Body of pancreas (tissue), 4 donors: ENCODE results near the gene LITAF. TPM values are rescaled to one million over a fixed set of nuclear protein-coding genes. Genes with fewer than 3 reads are reported as not detected.
A peak's percentile ranks its signal among the peaks of the same experiment; 100 is the strongest.

Source experiments
- ATAC-seq: fragments of 150-250 bp; one replicate; pipeline ENCODE4 v1.9.1; 2016
- DNase-seq, 4 donors: peaks; one replicate each; pipeline ENCODE4 v3.0.0-alpha.2; 2019
- H3K27ac ChIP-seq, 4 donors: fragments of 200-600 bp; sonication (generic); 1 replicate in 3 of 4; 2 replicates in 1 of 4; pipeline versions ENCODE4 v1.5.1 to v1.6.1; 2016 to 2019; ENCODE audit warnings: mild to moderate bottlenecking in 1 of 4, mixed read lengths in 1 of 4, moderate library complexity in 1 of 4
- H3K27me3 ChIP-seq, 2 donors: fragments of 200-600 bp; sonication (generic); one replicate each; pipeline ENCODE4 v1.6.0; 2016; ENCODE audit warnings: mild to moderate bottlenecking in 1 of 2
- H3K36me3 ChIP-seq, 2 donors: fragments of 200-600 bp; sonication (generic); replicated peaks in 1 of 2; 2 replicates each; pipeline ENCODE4 v1.5.1; 2016; ENCODE audit warnings: low read depth in 2 of 2; ENCODE audit not compliant: insufficient read depth in 1 of 2
- H3K4me1 ChIP-seq: fragments of 200-600 bp; sonication (generic); one replicate; pipeline ENCODE4 v1.6.0; 2016
- H3K4me3 ChIP-seq, 2 donors: fragments of 200-600 bp; sonication (generic); 1 replicate in 1 of 2; 2 replicates in 1 of 2; pipeline ENCODE4 v1.5.1; 2016 to 2019
- H3K9me3 ChIP-seq, 3 donors: fragments of 200-600 bp; sonication (generic); 1 replicate in 2 of 3; 2 replicates in 1 of 3; pipeline ENCODE4 v1.5.1; 2016
- CTCF ChIP-seq, 7 experiments: fragments of 450-650 bp in 4 of 7; fragments of 200-600 bp in 3 of 7; sonication (generic) in 3 of 7; IDR thresholded peaks; one replicate each; pipeline ENCODE4 v1.5.1; 2016 to 2019; ENCODE audit warnings: antibody characterized with exemption in 7 of 7
- POLR2A ChIP-seq, 3 donors: fragments of 450-650 bp; IDR thresholded peaks; one replicate each; pipeline ENCODE4 v1.6.1; 2016; ENCODE audit warnings: antibody characterized with exemption in 3 of 3, mild to moderate bottlenecking in 2 of 3
- WGBS, 2 donors: methylation state at CpG; one replicate each; pipeline ENCODE4 v1.1.5; 2017; 5-methylcytosine and 5-hydroxymethylcytosine counted together
- intact Hi-C: fragments of 100-400 bp; cut with DNase I; formaldehyde crosslinking; loops from one replicate; pipeline ENCODE4 v1.15.1; 2023
- total RNA-seq, 2 donors: library from RNA; depleted of rRNA; stranded (reverse); fragments of >200 nt; gene quantifications; one replicate each; pipeline ENCODE4 v1.1.0, GENCODE V29; 2016

LITAF gene
- total RNA-seq, 2 donors from 2014 or later: 24.9 to 25.7 TPM

GRCh38 chr16:11499295-11500089, 87.2 kb downstream of the LITAF start:
- ATAC-seq (no peak), DNase-seq (no peak)
- Histone ChIP-seq H3K27ac (no peak overlapping the region), H3K9me3 (no peaks in the 10 kb centered on the region), H3K36me3 (no peaks in the 10 kb centered on the region), H3K4me1 (peaks cover 34% of the 10 kb centered on the region), H3K4me3 (no peak overlapping the region), H3K27me3 (no peaks in the 10 kb centered on the region)
- TF ChIP-seq CTCF (IDR thresholded peaks at IDR 0.05) (no peak), POLR2A (IDR thresholded peaks at IDR 0.05) (no peak)
- 18 to 59% methylated on average over 2 to 6 of the region's 7 CpGs for WGBS, 2 donors
- intact Hi-C loops: no loop called here

GRCh38 chr16:11498683-11499082, 88.0 kb downstream of the LITAF start:
- DNase-seq (peak; percentile 29 to 59 (median 39)), ATAC-seq (no peak)
- no peaks in the 10 kb centered on the region for H3K36me3 ChIP-seq
- intact Hi-C loops: no loop called here
- WGBS, 2 donors: 49 to 83% methylated on average over 2 to 5 of the region's 6 CpGs
- H3K27me3 ChIP-seq: no peaks in the 10 kb centered on the region
- peaks cover 35% of the 10 kb centered on the region for H3K4me1 ChIP-seq
- no peak overlapping the region for H3K4me3 ChIP-seq
- no peak overlapping the region for H3K27ac ChIP-seq
- H3K9me3 ChIP-seq: no peaks in the 10 kb centered on the region
- no peak for TF ChIP-seq POLR2A (IDR thresholded peaks at IDR 0.05)
- no peak for TF ChIP-seq CTCF (IDR thresholded peaks at IDR 0.05)

- whole genome bisulfite sequencing, 2 donors: 62 to 71% methylated on average over 5 of the region's 5 CpGs
- Histone ChIP-seq H3K4me3 (no peak overlapping the region), H3K27ac (peak overlapping the region in 3 of 4 donors; percentile 68 to 76 (median 74)), H3K36me3 (no peaks in the 10 kb centered on the region), H3K27me3 (no peaks in the 10 kb centered on the region), H3K9me3 (no peaks in the 10 kb centered on the region), H3K4me1 (peaks cover 35% of the 10 kb centered on the region)
- ATAC-seq (no peak), DNase-seq (no peak)
- intact Hi-C loops: no loop called here
- no peak for TF ChIP-seq CTCF (IDR thresholded peaks at IDR 0.05)
These were observed 88.8 kb downstream of the LITAF start for GRCh38 chr16:11497851-11498289.

Other genes with a start within 250 kb of the LITAF start
- gene RMI2, start 241.5 kb downstream of the LITAF start, total RNA-seq: 1 to 10 TPM; 1.3 to 3.0 TPM
- gene SNN, start 81.5 kb upstream of the LITAF start, total RNA-seq: 10 to 100 TPM in 1 of 2 donors, 1 to 10 TPM in 1; 7.5 to 10.9 TPM
- gene TXNDC11, start 155.9 kb upstream of the LITAF start, total RNA-seq: 10 to 100 TPM; 38.4 to 90.3 TPM
- gene ZC3H7A, start 210.3 kb upstream of the LITAF start, total RNA-seq: 10 to 100 TPM; 26.4 to 49.5 TPM